ENCODE measurements around the gene DLG1.

GRCh38 chr3:197023998-197024651 is 274.3 kb downstream of the DLG1 start:
- TF ChIP-seq CTCF (IDR thresholded peaks at IDR 0.05) = no peak
- no peak for TF ChIP-seq POLR2A (IDR thresholded peaks at IDR 0.05)
